Osteocyte (in vitro differentiated cells): ENCODE measurements around the gene NAALADL2. TPM values are rescaled to one million over a fixed set of nuclear protein-coding genes. Genes with fewer than 3 reads are reported as not detected.

Experiments
- DNase-seq: peaks from one replicate; pipeline ENCODE4 v3.0.0; 2021; ENCODE audit warnings: mixed read lengths; ENCODE audit not compliant: unreplicated experiment; ENCODE audit errors: extremely low spot score
- H3K27ac Mint-ChIP-seq: one replicate; pipeline ENCODE4 v1.8.0; 2021; ENCODE audit warnings: mild to moderate bottlenecking, mixed read lengths; ENCODE audit not compliant: unreplicated experiment
- H3K27me3 Mint-ChIP-seq: one replicate; pipeline ENCODE4 v1.8.0; 2021; ENCODE audit warnings: mixed read lengths; ENCODE audit not compliant: unreplicated experiment
- H3K36me3 Mint-ChIP-seq: one replicate; pipeline ENCODE4 v1.8.0; 2021; ENCODE audit warnings: mixed read lengths; ENCODE audit not compliant: unreplicated experiment
- H3K4me1 Mint-ChIP-seq: one replicate; pipeline ENCODE4 v1.8.0; 2021; ENCODE audit warnings: mixed read lengths; ENCODE audit not compliant: unreplicated experiment
- H3K4me3 Mint-ChIP-seq: one replicate; pipeline ENCODE4 v1.8.0; 2021; ENCODE audit warnings: mild to moderate bottlenecking, moderate library complexity, mixed read lengths; ENCODE audit not compliant: unreplicated experiment
- H3K9me3 Mint-ChIP-seq: one replicate; pipeline ENCODE4 v1.8.0; 2021; ENCODE audit warnings: mixed read lengths; ENCODE audit not compliant: unreplicated experiment
- CTCF ChIP-seq: fragments of 200-600 bp; sonication (generic); IDR thresholded peaks from 2 replicates; pipeline ENCODE4 v1.5.0; 2021; ENCODE audit warnings: antibody characterized with exemption, mild to moderate bottlenecking, moderate library complexity
- total RNA-seq: library from RNA; stranded (reverse); gene quantifications from 2 replicates; pipeline ENCODE4 v1.2.1, GENCODE V29; 2021

NAALADL2 gene
- total RNA-seq, 1 donor from 2014 or later: 16.1 TPM

GRCh38 chr3:174854987-174855386 lies 4.1 kb upstream of the NAALADL2 start:
- no peak overlapping the region for H3K4me3 Mint-ChIP-seq
- no peaks in the 10 kb centered on the region for H3K27me3 Mint-ChIP-seq
- no peak for TF ChIP-seq CTCF
- H3K27ac Mint-ChIP-seq: no peak overlapping the region
- peaks cover 12% of the 10 kb centered on the region for H3K4me1 Mint-ChIP-seq
- H3K36me3 Mint-ChIP-seq: peaks cover 3% of the 10 kb centered on the region
- peaks cover 5% of the 10 kb centered on the region for H3K9me3 Mint-ChIP-seq
- DNase-seq: no peak

GRCh38 chr3:174857301-174857700 lies 1.8 kb upstream of the NAALADL2 start:
- no peak for DNase-seq
- H3K9me3 Mint-ChIP-seq: no peaks in the 10 kb centered on the region
- H3K4me1 Mint-ChIP-seq: peaks cover 12% of the 10 kb centered on the region
- no peak overlapping the region for H3K27ac Mint-ChIP-seq
- no peaks in the 10 kb centered on the region for H3K36me3 Mint-ChIP-seq
- H3K4me3 Mint-ChIP-seq: no peak overlapping the region
- H3K27me3 Mint-ChIP-seq: no peaks in the 10 kb centered on the region
- TF ChIP-seq CTCF: no peak

GRCh38 chr3:174858353-174858752 lies 781 bp upstream of the NAALADL2 start:
- no peaks in the 10 kb centered on the region for H3K36me3 Mint-ChIP-seq
- no peak for TF ChIP-seq CTCF
- H3K27me3 Mint-ChIP-seq: no peaks in the 10 kb centered on the region
- no peak for DNase-seq
- peaks cover 15% of the 10 kb centered on the region for H3K4me1 Mint-ChIP-seq
- H3K9me3 Mint-ChIP-seq: no peaks in the 10 kb centered on the region
- H3K4me3 Mint-ChIP-seq: no peak overlapping the region
- no peak overlapping the region for H3K27ac Mint-ChIP-seq

GRCh38 chr3:174859756-174860155 lies 622 bp downstream of the NAALADL2 start:
- Mint-ChIP-seq H3K4me1 (peaks cover 15% of the 10 kb centered on the region), H3K36me3 (no peaks in the 10 kb centered on the region), H3K9me3 (no peaks in the 10 kb centered on the region), H3K4me3 (no peak overlapping the region), H3K27me3 (no peaks in the 10 kb centered on the region), H3K27ac (no peak overlapping the region)
- DNase-seq: no peak
- no peak for TF ChIP-seq CTCF

- no peak overlapping the region for H3K4me3 Mint-ChIP-seq
- no peaks in the 10 kb centered on the region for H3K27me3 Mint-ChIP-seq
- no peaks in the 10 kb centered on the region for H3K36me3 Mint-ChIP-seq
- H3K9me3 Mint-ChIP-seq: no peaks in the 10 kb centered on the region
- DNase-seq: no peak
- TF ChIP-seq CTCF: no peak
- H3K4me1 Mint-ChIP-seq: peaks cover 12% of the 10 kb centered on the region
- no peak overlapping the region for H3K27ac Mint-ChIP-seq
Observed at GRCh38 chr3:174862101-174862500, 3.0 kb downstream of the NAALADL2 start.
